H9 (cell line): ENCODE measurements around the gene ACOX3. TPM values are rescaled to one million over a fixed set of nuclear protein-coding genes. Genes with fewer than 3 reads are reported as not detected.

Experiments used
- DNase-seq: peaks from one replicate; pipeline ENCODE4 v3.0.0-alpha.2; 2017
- H2AFZ ChIP-seq: one replicate; pipeline ENCODE4 v1.6.1; 2013; ENCODE audit warnings: mild to moderate bottlenecking, low read length, control low read depth, moderate library complexity
- H2AK5ac ChIP-seq: 2 replicates; pipeline ENCODE4 v1.6.1; 2013; ENCODE audit warnings: low read length, control low read depth, mixed read lengths; ENCODE audit not compliant: insufficient read length
- H2BK120ac ChIP-seq: one replicate; pipeline ENCODE4 v1.6.1; 2013; ENCODE audit warnings: low read depth, mild to moderate bottlenecking, low read length, control low read depth, inconsistent platforms; ENCODE audit not compliant: poor library complexity, severe bottlenecking
- H2BK12ac ChIP-seq: 2 replicates; pipeline ENCODE4 v1.6.1; 2013; ENCODE audit warnings: low read length, control low read depth, mixed read lengths, low read depth; ENCODE audit not compliant: insufficient read length
- H2BK15ac ChIP-seq: 2 replicates; pipeline ENCODE4 v1.6.1; 2013; ENCODE audit warnings: low read depth, low read length, control low read depth
- H2BK20ac ChIP-seq: one replicate; pipeline ENCODE4 v1.6.1; 2013; ENCODE audit warnings: low read depth, mild to moderate bottlenecking, low read length, control low read depth, inconsistent platforms; ENCODE audit not compliant: poor library complexity, severe bottlenecking
- H2BK5ac ChIP-seq: 2 replicates; pipeline ENCODE4 v1.6.1; 2013; ENCODE audit warnings: low read length, control low read depth, mixed read lengths; ENCODE audit not compliant: insufficient read length
- H3K14ac ChIP-seq: 2 replicates; pipeline ENCODE4 v1.6.1; 2013; ENCODE audit warnings: low read length, control low read depth; ENCODE audit not compliant: insufficient read depth
- H3K18ac ChIP-seq: 2 replicates; pipeline ENCODE4 v1.6.1; 2013; ENCODE audit warnings: low read depth, mild to moderate bottlenecking, mixed read lengths, low read length, control low read depth; ENCODE audit not compliant: insufficient read length
- H3K23ac ChIP-seq: 2 replicates; pipeline ENCODE4 v1.6.1; 2013; ENCODE audit warnings: low read length, control low read depth, mixed read lengths, low read depth; ENCODE audit not compliant: insufficient read length
- H3K23me2 ChIP-seq: 2 replicates; pipeline ENCODE4 v1.6.1; 2013; ENCODE audit warnings: low read depth, mild to moderate bottlenecking, mixed read lengths, low read length, control low read depth; ENCODE audit not compliant: insufficient read length, poor library complexity, severe bottlenecking
- H3K27ac ChIP-seq: 2 replicates; pipeline ENCODE4 v1.5.1; 2013; ENCODE audit warnings: low read length, control low read depth, mixed read lengths, low read depth; ENCODE audit not compliant: insufficient read length
- H3K27me3 ChIP-seq: 2 replicates; pipeline ENCODE4 v1.6.1; 2013; ENCODE audit warnings: low read length, control low read depth, inconsistent platforms; ENCODE audit not compliant: insufficient read depth
- H3K4ac ChIP-seq: 2 replicates; pipeline ENCODE4 v1.6.1; 2013; ENCODE audit warnings: low read depth, mild to moderate bottlenecking, control low read depth, inconsistent platforms, low read length, moderate library complexity
- H3K4me1 ChIP-seq: 2 replicates; pipeline ENCODE4 v1.6.1; 2013; ENCODE audit warnings: low read length, control low read depth, inconsistent platforms; ENCODE audit not compliant: insufficient read depth
- H3K4me2 ChIP-seq: 2 replicates; pipeline ENCODE4 v1.6.1; 2013; ENCODE audit warnings: low read length, control low read depth, mixed read lengths; ENCODE audit not compliant: insufficient read length, insufficient read depth
- H3K56ac ChIP-seq: 2 replicates; pipeline ENCODE4 v1.6.1; 2013; ENCODE audit warnings: low read depth, mild to moderate bottlenecking, mixed read lengths, low read length, control low read depth; ENCODE audit not compliant: insufficient read length
- H3K79me1 ChIP-seq: 2 replicates; pipeline ENCODE4 v1.6.1; 2013; ENCODE audit warnings: low read depth, mild to moderate bottlenecking, moderate library complexity, low read length, control low read depth, inconsistent platforms; ENCODE audit not compliant: insufficient read depth, poor library complexity, severe bottlenecking
- H3K79me2 ChIP-seq: 2 replicates; pipeline ENCODE4 v1.6.1; 2013; ENCODE audit warnings: low read length, control low read depth, inconsistent platforms; ENCODE audit not compliant: insufficient read depth
- H3K9ac ChIP-seq: 2 replicates; pipeline ENCODE4 v1.6.1; 2013; ENCODE audit warnings: low read length, control low read depth, mixed read lengths; ENCODE audit not compliant: insufficient read length; ENCODE audit errors: extremely low read depth
- H3K9me3 ChIP-seq: one replicate; pipeline ENCODE4 v1.6.1; 2013; ENCODE audit warnings: low read depth, low read length, inconsistent platforms; ENCODE audit not compliant: control insufficient read depth
- H3T11ph ChIP-seq: one replicate; pipeline ENCODE4 v1.6.1; 2013; ENCODE audit warnings: mild to moderate bottlenecking, low read length, control low read depth, inconsistent platforms
- H4K20me1 ChIP-seq: one replicate; pipeline ENCODE4 v1.6.1; 2013; ENCODE audit not compliant: control insufficient read depth, insufficient read length, insufficient read depth
- H4K5ac ChIP-seq: 2 replicates; pipeline ENCODE4 v1.6.1; 2013; ENCODE audit warnings: low read depth, mild to moderate bottlenecking, mixed read lengths, low read length, control low read depth; ENCODE audit not compliant: insufficient read length
- H4K8ac ChIP-seq: replicated peaks from 2 replicates; pipeline ENCODE4 v1.6.1; 2013; ENCODE audit warnings: low read length, control low read depth, mixed read lengths, low read depth; ENCODE audit not compliant: insufficient read length
- H4K91ac ChIP-seq: 2 replicates; pipeline ENCODE4 v1.6.1; 2013; ENCODE audit warnings: low read depth, mild to moderate bottlenecking, moderate library complexity, mixed read lengths, low read length, control low read depth; ENCODE audit not compliant: insufficient read length
- H3K27ac Mint-ChIP-seq, 3 experiments: 2 replicates in 2 of 3; 3 replicates in 1 of 3; pipeline ENCODE4 v1.8.0; 2020 to 2021; ENCODE audit warnings: mixed read lengths in 3 of 3, mild to moderate bottlenecking in 1 of 3, moderate library complexity in 1 of 3
- H3K27me3 Mint-ChIP-seq: 2 replicates; pipeline ENCODE4 v1.8.0; 2021; ENCODE audit warnings: low read depth, mild to moderate bottlenecking, moderate library complexity, mixed read lengths
- H3K36me3 Mint-ChIP-seq, 3 experiments: 2 replicates in 2 of 3; 3 replicates in 1 of 3; pipeline ENCODE4 v1.8.0; 2020 to 2021; ENCODE audit warnings: low read depth in 3 of 3, mixed read lengths in 3 of 3; ENCODE audit not compliant: insufficient read depth in 1 of 3
- H3K4me1 Mint-ChIP-seq, 2 experiments: 2 replicates each; pipeline ENCODE4 v1.8.0; 2020; ENCODE audit warnings: mixed read lengths in 2 of 2
- H3K4me3 Mint-ChIP-seq, 2 experiments: 2 replicates in 1 of 2; 3 replicates in 1 of 2; pipeline ENCODE4 v1.8.0; 2020 to 2021; ENCODE audit warnings: mild to moderate bottlenecking in 2 of 2, mixed read lengths in 2 of 2, moderate library complexity in 1 of 2
- H3K9me3 Mint-ChIP-seq, 2 experiments: 2 replicates in 1 of 2; 3 replicates in 1 of 2; pipeline ENCODE4 v1.8.0; 2020; ENCODE audit warnings: mild to moderate bottlenecking in 2 of 2, mixed read lengths in 2 of 2, moderate library complexity in 1 of 2
- WGBS: extraction: QIAGEN DNeasy Blood & Tissue Kit; methylation state at CpG from one replicate; pipeline ENCODE4 v1.1.7; 2013; ENCODE audit warnings: missing lambda C conversion rate, low lambda C conversion rate, mixed read lengths; ENCODE audit not compliant: insufficient read length; ENCODE audit errors: extremely low coverage; 5-methylcytosine and 5-hydroxymethylcytosine counted together
- total RNA-seq: library from RNA; stranded (reverse); gene quantifications from 2 replicates; pipeline ENCODE4 v1.2.1, GENCODE V29; 2021
- TF ChIP-seq, protein P1 (sequence below): fragments of 200-600 bp; sonication (generic); conservative IDR thresholded peaks from 3 replicates; pipeline ENCODE4 v1.8.0; 2021; ENCODE audit warnings: antibody characterized with exemption, mild to moderate bottlenecking

The ACOX3 gene
- total RNA-seq, 1 experiment from 2014 or later, result 13.8 TPM

- Mint-ChIP-seq H3K9me3 (no peaks in the 10 kb centered on the region), H3K4me3 (no peak overlapping the region), H3K27me3 (peaks cover 30% of the 10 kb centered on the region), H3K4me1 (peaks cover 4 to 7% of the 10 kb centered on the region in 2 experiments), H3K27ac (peak overlapping the region in 1 of 3 experiments; percentile 40; a peak in 1 of 7 replicates), H3K36me3 (no peaks in the 10 kb centered on the region; a peak in 1 of 7 replicates)
- Histone ChIP-seq H3K27ac (no peak overlapping the region), H2BK120ac (no peak overlapping the region), H4K20me1 (no peaks in the 10 kb centered on the region), H2AK5ac (no peak overlapping the region), H4K91ac (no peak overlapping the region), H3K14ac (no peak overlapping the region), H2BK12ac (no peak overlapping the region), H3K9me3 (no peaks in the 10 kb centered on the region), H2BK15ac (no peak overlapping the region), H3K9ac (no peak overlapping the region), H2AFZ (no peak overlapping the region), H4K5ac (no peak overlapping the region), H3K79me1 (no peaks in the 10 kb centered on the region), H3K4ac (no peak overlapping the region), H2BK20ac (no peak overlapping the region), H3K4me2 (no peak overlapping the region), H4K8ac (no peak overlapping the region), H3K18ac (no peak overlapping the region), H3K27me3 (no peaks in the 10 kb centered on the region), H3K79me2 (no peaks in the 10 kb centered on the region), H3K56ac (no peak overlapping the region), H3K4me1 (no peaks in the 10 kb centered on the region), H3T11ph (no peak overlapping the region), H3K23ac (no peak overlapping the region), H3K23me2 (no peaks in the 10 kb centered on the region), H2BK5ac (no peak overlapping the region)
- no CpG with 5 or more reads among the region's 28 CpGs for WGBS
- no peak for DNase-seq
- TF ChIP-seq, protein P1, sequence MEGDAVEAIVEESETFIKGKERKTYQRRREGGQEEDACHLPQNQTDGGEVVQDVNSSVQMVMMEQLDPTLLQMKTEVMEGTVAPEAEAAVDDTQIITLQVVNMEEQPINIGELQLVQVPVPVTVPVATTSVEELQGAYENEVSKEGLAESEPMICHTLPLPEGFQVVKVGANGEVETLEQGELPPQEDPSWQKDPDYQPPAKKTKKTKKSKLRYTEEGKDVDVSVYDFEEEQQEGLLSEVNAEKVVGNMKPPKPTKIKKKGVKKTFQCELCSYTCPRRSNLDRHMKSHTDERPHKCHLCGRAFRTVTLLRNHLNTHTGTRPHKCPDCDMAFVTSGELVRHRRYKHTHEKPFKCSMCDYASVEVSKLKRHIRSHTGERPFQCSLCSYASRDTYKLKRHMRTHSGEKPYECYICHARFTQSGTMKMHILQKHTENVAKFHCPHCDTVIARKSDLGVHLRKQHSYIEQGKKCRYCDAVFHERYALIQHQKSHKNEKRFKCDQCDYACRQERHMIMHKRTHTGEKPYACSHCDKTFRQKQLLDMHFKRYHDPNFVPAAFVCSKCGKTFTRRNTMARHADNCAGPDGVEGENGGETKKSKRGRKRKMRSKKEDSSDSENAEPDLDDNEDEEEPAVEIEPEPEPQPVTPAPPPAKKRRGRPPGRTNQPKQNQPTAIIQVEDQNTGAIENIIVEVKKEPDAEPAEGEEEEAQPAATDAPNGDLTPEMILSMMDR, result no peak
Observed at GRCh38 chr4:8343262-8343966, 97.1 kb downstream of the ACOX3 start.
